A549 (cell line): ENCODE results near the gene IGF1R. TPM values are rescaled to one million over a fixed set of nuclear protein-coding genes. Genes with fewer than 3 reads are reported as not detected.

Source experiments
- ATAC-seq, 2 experiments: fragments of 200-7000 bp in 1 of 2; fragments of >200 bp in 1 of 2; cut with Nextera tagmentation in 1 of 2; cut with Tn5 transposase in 1 of 2; 3 replicates each; pipeline versions ENCODE4 v1.8.0 to v1.9.1; 2018 to 2020; ENCODE audit warnings: mild to moderate bottlenecking in 1 of 2, moderate library complexity in 1 of 2
- CTCF ChIA-PET: fragments of 300-600 bp; sonication (Branson Sonifier 250); formaldehyde crosslinking; extraction: SDS; loops from one replicate; lab custom pipeline; 2021; ENCODE audit warnings: antibody characterized with exemption, inconsistent platforms; lab: Yijun Ruan, JAX
- POLR2A ChIA-PET: fragments of 350-600 bp; formaldehyde crosslinking; extraction: SDS; loops from one replicate; lab custom pipeline; 2021; ENCODE audit warnings: antibody characterized with exemption, inconsistent platforms; lab: Yijun Ruan, JAX
- DNase-seq, 2 experiments: peaks; one replicate each; pipeline versions ENCODE4 v3.0.0 to v3.0.0-alpha.2; 2011 to 2016; ENCODE audit warnings: low read depth in 1 of 2, low spot score in 1 of 2
- FAIRE-seq: peaks from 2 replicates; lab custom pipeline; 2011; peaks lifted over from hg19 to GRCh38; lab: Jason Lieb, UNC
- H3K27ac ChIP-seq, 2 experiments: fragments of >200 bp; sonication (Bioruptor Twin); formaldehyde crosslinking; 3 replicates each; pipeline ENCODE4 v1.5.1; 2016 to 2017
- H3K4me1 ChIP-seq: fragments of >200 bp; sonication (Bioruptor Twin); formaldehyde crosslinking; 3 replicates; pipeline ENCODE4 v1.6.1; 2016
- H3K4me2 ChIP-seq: fragments of >200 bp; sonication (Bioruptor Twin); formaldehyde crosslinking; 3 replicates; pipeline ENCODE4 v1.6.1; 2016
- H3K4me3 ChIP-seq: fragments of >200 bp; sonication (Bioruptor Twin); formaldehyde crosslinking; 3 replicates; pipeline ENCODE4 v1.5.1; 2016
- H3K9me3 ChIP-seq: fragments of >200 bp; sonication (Bioruptor Twin); formaldehyde crosslinking; 3 replicates; pipeline ENCODE4 v1.6.1; 2016
- BHLHE40 ChIP-seq: IDR thresholded peaks from 2 replicates; pipeline ENCODE4 v1.6.1; 2012; ENCODE audit warnings: low read depth, low read length, inconsistent platforms
- CBX2 ChIP-seq: fragments of 200-600 bp; sonication (generic); IDR thresholded peaks from 2 replicates; pipeline ENCODE4 v1.6.1; 2016; ENCODE audit warnings: low read depth, mild to moderate bottlenecking, borderline replicate concordance
- CTCF ChIP-seq: fragments of >200 bp; sonication (Bioruptor Twin); formaldehyde crosslinking; IDR thresholded peaks from 3 replicates; pipeline ENCODE4 v1.5.1; 2016
- E2F6 ChIP-seq: IDR thresholded peaks from 2 replicates; pipeline ENCODE4 v1.6.1; 2012; ENCODE audit warnings: low read depth, borderline replicate concordance
- FOSL2 ChIP-seq, 2 experiments: fragments of 450-650 bp in 1 of 2; fragments of >200 bp in 1 of 2; sonication (Bioruptor Twin) in 1 of 2; formaldehyde crosslinking; IDR thresholded peaks; 2 replicates each; pipeline versions ENCODE4 v1.5.0 to v1.6.1; 2016 to 2020; ENCODE audit warnings: mild to moderate bottlenecking in 1 of 2, moderate library complexity in 1 of 2
- HES2 ChIP-seq: fragments of >200 bp; sonication (Bioruptor Twin); formaldehyde crosslinking; IDR thresholded peaks from 2 replicates; pipeline ENCODE4 v1.6.1; 2016
- HEYL ChIP-seq: fragments of 250-450 bp; sonication (Bioruptor Pico); IDR thresholded peaks from 2 replicates; pipeline ENCODE4 v1.8.0; 2021; ENCODE audit warnings: mild to moderate bottlenecking, moderate library complexity
- HMGXB4 ChIP-seq: fragments of 250-450 bp; sonication (Bioruptor Pico); IDR thresholded peaks from 2 replicates; pipeline ENCODE4 v1.5.0; 2021; ENCODE audit warnings: mild to moderate bottlenecking, moderate library complexity, borderline replicate concordance
- HOXB5 ChIP-seq: fragments of 250-450 bp; sonication (Bioruptor Pico); IDR thresholded peaks from 2 replicates; pipeline ENCODE4 v1.5.0; 2020; ENCODE audit warnings: mild to moderate bottlenecking, moderate library complexity
- JUN ChIP-seq, 2 experiments: fragments of >200 bp; sonication (Bioruptor Twin); formaldehyde crosslinking; IDR thresholded peaks; 2 replicates in 1 of 2; 3 replicates in 1 of 2; pipeline ENCODE4 v1.6.1; 2016 to 2017
- JUNB ChIP-seq: fragments of >200 bp; sonication (Bioruptor Twin); formaldehyde crosslinking; IDR thresholded peaks from 2 replicates; pipeline ENCODE4 v1.6.1; 2016
- MAFK ChIP-seq: fragments of 450-650 bp; IDR thresholded peaks from 2 replicates; pipeline ENCODE4 v1.6.1; 2014; ENCODE audit not compliant: partially characterized antibody
- MAX ChIP-seq: IDR thresholded peaks from 2 replicates; pipeline ENCODE4 v1.6.1; 2012
- NFE2L2 ChIP-seq: fragments of 150-350 bp; conservative IDR thresholded peaks from 2 replicates; pipeline ENCODE4 v1.6.1; 2014; ENCODE audit warnings: low read length
- POLR2A ChIP-seq: IDR thresholded peaks from 2 replicates; pipeline ENCODE4 v1.6.1; 2012; ENCODE audit warnings: mild to moderate bottlenecking, low read length
- POLR2AphosphoS2 ChIP-seq: conservative IDR thresholded peaks from 2 replicates; pipeline ENCODE4 v1.6.1; 2012; ENCODE audit warnings: low read length, improper control_type of control experiment, inconsistent platforms
- RARB ChIP-seq: fragments of 250-450 bp; sonication (Bioruptor Pico); IDR thresholded peaks from 2 replicates; pipeline ENCODE4 v1.8.0; 2021; ENCODE audit warnings: mild to moderate bottlenecking, moderate library complexity
- RNF2 ChIP-seq: fragments of 200-600 bp; sonication (generic); IDR thresholded peaks from 2 replicates; pipeline ENCODE4 v1.6.1; 2016; ENCODE audit warnings: low read depth, mild to moderate bottlenecking, antibody characterized with exemption, moderate library complexity, borderline replicate concordance
- SMC3 ChIP-seq: fragments of >200 bp; sonication (Bioruptor Twin); formaldehyde crosslinking; IDR thresholded peaks from 3 replicates; pipeline ENCODE4 v1.6.1; 2018; ENCODE audit warnings: inconsistent platforms
- USF2 ChIP-seq: fragments of 450-650 bp; IDR thresholded peaks from 2 replicates; pipeline ENCODE4 v1.6.1; 2014; ENCODE audit warnings: antibody characterized with exemption
- WGBS: methylation state at CpG from one replicate; pipeline ENCODE4 v1.1.6; 2017; ENCODE audit errors: missing lambda C conversion rate; 5-methylcytosine and 5-hydroxymethylcytosine counted together
- polyA plus RNA-seq, 4 experiments: library from polyadenylated mRNA; depleted of rRNA in 3 of 4; stranded (reverse); fragments of >200 nt; fragmentation: RNase III in 1 of 4; extraction: RNeasy Plus Mini Kit Qiagen cat#74134 plus additional on column Dnase treatment in 1 of 4; gene quantifications; 2 replicates in 3 of 4; 3 replicates in 1 of 4; pipeline ENCODE4 v1.2.3, GENCODE V29; 2011 to 2017

The IGF1R gene
- polyA plus RNA-seq, 2 of the 4 experiments (the other 2 are of a cell fraction), result 42.6 to 69.5 TPM

GRCh38 chr15:98773616-98774015 is 125.3 kb downstream of the IGF1R start:
- peak in 1 of 2 experiments; percentile 9; a peak in 1 of 6 replicates for ATAC-seq
- peaks cover 66% of the 10 kb centered on the region for H3K4me1 ChIP-seq

GRCh38 chr15:98774756-98775497 is 126.6 kb downstream of the IGF1R start:
- CTCF ChIA-PET, result interaction anchor here (0.5 to 1.7 kb wide), 7 partner anchors 12 to 316 kb away, joined by 3 to 6 read pairs (median 3); no protein-coding TSS in a partner anchor
- WGBS, result 63% methylated on average over 10 of the region's 10 CpGs
- FAIRE-seq (no peak), DNase-seq (no peak), ATAC-seq (no peak)
- no peaks in the 10 kb centered on the region for H3K9me3 ChIP-seq
- peak overlapping the region; percentile 25 to 69; a peak in 5 of 6 replicates for H3K27ac ChIP-seq
- peak overlapping the region; percentile 44 for H3K4me2 ChIP-seq
- H3K4me1 ChIP-seq, result peaks cover 78% of the 10 kb centered on the region
- POLR2A ChIA-PET, result no interaction called here
- no peak overlapping the region for H3K4me3 ChIP-seq
- no peak for TF ChIP-seq RARB (CRISPR knock-in tag)
- no peak for TF ChIP-seq MAFK
- TF ChIP-seq JUNB, result no peak
- TF ChIP-seq BHLHE40, result no peak
- no peak for TF ChIP-seq HEYL (CRISPR knock-in tag)
- no peak for TF ChIP-seq CBX2
- TF ChIP-seq HES2, result no peak
- no peak for TF ChIP-seq FOSL2 (IDR thresholded peaks at IDR 0.05)
- TF ChIP-seq FOSL2 (CRISPR knock-in tag; IDR thresholded peaks at IDR 0.05), result no peak
- TF ChIP-seq POLR2A, result no peak
- TF ChIP-seq RNF2, result no peak
- no peak for TF ChIP-seq NFE2L2
- TF ChIP-seq USF2, result no peak
- no peak for TF ChIP-seq JUN (IDR thresholded peaks at IDR 0.05)
- no peak for TF ChIP-seq SMC3

More at GRCh38 chr15:98773616-98774015, 125.3 kb downstream of the IGF1R start:
- H3K4me3 ChIP-seq, result no peak overlapping the region
- 85% methylated on average over 6 of the region's 6 CpGs for WGBS
- H3K4me2 ChIP-seq, result no peak overlapping the region
- TF ChIP-seq POLR2AphosphoS2 (no peak), HMGXB4 (CRISPR knock-in tag) (no peak), MAX (no peak), E2F6 (no peak), CTCF (no peak), HOXB5 (CRISPR knock-in tag) (no peak)
- ChIA-PET POLR2A (no interaction called here), CTCF (interaction anchor here (0.8 to 1.7 kb wide), 7 partner anchors 8 to 303 kb away, joined by 3 to 6 read pairs (median 3); no protein-coding TSS in a partner anchor)
- FAIRE-seq (no peak), DNase-seq (no peak)
- H3K9me3 ChIP-seq, result no peaks in the 10 kb centered on the region
- peak overlapping the region in 1 of 2 experiments; percentile 69; a peak in 2 of 6 replicates for H3K27ac ChIP-seq
